ENCODE results near the gene CA11. TPM values are rescaled to one million over a fixed set of nuclear protein-coding genes. Genes with fewer than 3 reads are reported as not detected.

Gene CA11
- total RNA-seq, 1 donor: 1.3 TPM

DNA sequence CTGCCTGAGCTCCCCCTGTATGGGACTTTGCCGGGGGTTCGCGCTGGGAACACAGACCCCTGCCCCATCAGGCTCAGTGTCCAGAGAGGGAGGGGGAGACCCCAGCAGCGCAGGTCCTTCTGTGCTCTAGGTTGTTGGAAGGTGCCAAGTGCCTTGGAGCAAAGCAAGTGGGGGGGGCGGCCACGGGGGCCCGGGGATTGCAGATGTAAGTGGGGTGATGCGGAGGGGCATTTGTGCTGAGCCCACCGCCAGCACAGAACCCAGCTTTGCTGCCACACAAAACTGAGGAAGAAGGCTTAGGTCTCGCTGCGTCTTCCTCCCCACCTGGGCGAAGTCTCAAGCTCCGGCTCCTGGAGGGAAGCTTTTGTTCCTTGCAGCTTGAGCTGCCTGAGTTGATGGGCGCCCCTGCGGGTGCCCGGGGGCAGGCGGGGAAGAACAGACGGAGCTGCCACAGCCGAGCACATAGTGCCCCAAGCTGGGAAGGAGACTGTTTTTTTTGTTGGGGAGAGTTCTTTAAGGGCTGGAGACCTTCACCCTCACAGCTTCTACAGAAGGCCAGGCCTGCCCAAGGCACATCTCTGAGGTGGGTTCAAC is 28.3 kb upstream of the CA11 start:
- TF ChIP-seq, protein P1, sequence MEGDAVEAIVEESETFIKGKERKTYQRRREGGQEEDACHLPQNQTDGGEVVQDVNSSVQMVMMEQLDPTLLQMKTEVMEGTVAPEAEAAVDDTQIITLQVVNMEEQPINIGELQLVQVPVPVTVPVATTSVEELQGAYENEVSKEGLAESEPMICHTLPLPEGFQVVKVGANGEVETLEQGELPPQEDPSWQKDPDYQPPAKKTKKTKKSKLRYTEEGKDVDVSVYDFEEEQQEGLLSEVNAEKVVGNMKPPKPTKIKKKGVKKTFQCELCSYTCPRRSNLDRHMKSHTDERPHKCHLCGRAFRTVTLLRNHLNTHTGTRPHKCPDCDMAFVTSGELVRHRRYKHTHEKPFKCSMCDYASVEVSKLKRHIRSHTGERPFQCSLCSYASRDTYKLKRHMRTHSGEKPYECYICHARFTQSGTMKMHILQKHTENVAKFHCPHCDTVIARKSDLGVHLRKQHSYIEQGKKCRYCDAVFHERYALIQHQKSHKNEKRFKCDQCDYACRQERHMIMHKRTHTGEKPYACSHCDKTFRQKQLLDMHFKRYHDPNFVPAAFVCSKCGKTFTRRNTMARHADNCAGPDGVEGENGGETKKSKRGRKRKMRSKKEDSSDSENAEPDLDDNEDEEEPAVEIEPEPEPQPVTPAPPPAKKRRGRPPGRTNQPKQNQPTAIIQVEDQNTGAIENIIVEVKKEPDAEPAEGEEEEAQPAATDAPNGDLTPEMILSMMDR (IDR thresholded peaks at IDR 0.05; ENCODE audit: insufficient read depth, low read depth, low read length): no peak
- DNase-seq (ENCODE audit: low read depth): no peak
- H3K4me3 ChIP-seq (ENCODE audit: low read depth, low read length): no peak overlapping the region

DNA sequence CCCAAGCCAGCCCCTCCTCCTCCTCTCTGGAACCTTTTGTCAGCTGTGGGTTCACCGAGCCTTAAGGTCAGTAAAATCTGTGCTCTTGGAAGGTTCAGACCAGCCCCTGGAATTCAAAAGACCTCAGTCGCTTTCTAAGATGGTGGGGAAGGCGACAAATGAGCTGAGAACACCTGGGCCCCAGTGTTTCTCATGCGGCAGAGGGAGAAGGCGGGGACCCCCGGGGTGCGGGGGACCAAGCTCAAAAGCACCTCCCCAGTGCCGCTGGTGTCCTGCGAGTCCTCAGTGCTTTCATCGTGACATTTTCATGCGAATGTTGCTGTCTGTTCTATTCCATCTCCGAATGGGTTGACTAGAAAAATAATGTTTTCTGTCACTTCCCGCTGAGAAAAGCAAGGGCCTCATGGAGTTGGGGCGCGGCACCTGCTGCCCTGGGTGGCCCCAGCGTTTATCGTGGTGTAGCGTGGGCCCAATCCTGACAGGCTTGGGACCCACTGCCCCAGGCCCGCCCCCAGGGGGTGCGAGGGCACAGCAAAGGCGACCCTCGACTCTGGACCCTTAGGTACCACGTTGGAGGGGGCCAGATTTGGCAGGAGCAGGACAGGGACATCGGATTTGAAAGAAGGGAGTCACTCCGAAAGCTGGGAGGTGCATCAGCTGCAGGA is 27.6 kb upstream of the CA11 start:
- DNase-seq (ENCODE audit: low read depth): no peak

DNA sequence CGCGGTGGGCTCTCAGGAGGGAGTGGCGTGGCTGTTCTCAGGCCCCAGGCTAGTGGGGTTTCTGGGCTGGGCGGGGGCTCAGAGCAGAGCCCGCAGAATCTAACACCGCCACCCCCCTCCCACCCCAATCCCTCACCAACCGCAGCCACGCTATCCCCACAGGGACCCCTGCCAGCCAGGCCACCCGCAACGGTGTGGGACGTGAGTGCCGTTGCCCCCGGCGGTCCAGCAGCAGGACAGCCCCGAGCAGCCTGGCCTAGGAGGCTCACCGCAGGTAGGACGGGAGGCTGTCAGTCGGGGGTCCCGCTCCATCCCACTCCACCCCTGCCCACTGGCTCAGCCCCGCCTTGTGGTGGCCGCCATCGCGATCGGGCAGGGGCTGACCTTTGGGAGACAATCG is 27.0 kb upstream of the CA11 start, which contains the start of gene NTN5:
NTN5 (minus strand) TSS at position 24 of the 400 bp plus-strand sequence. CDS start 2,031 bp downstream, outside the sequence.
- TF ChIP-seq, protein P1 (IDR thresholded peaks at IDR 0.05; ENCODE audit: insufficient read depth, low read depth, low read length): no peak
- DNase-seq (ENCODE audit: low read depth): no peak
- H3K4me3 ChIP-seq (ENCODE audit: low read depth, low read length): no peak within 1 kb of the TSS

More for the DNA sequence above, 27.6 kb upstream of the CA11 start:
- H3K4me3 ChIP-seq (ENCODE audit: low read depth, low read length): no peak overlapping the region
- TF ChIP-seq, protein P1 (IDR thresholded peaks at IDR 0.05; ENCODE audit: insufficient read depth, low read depth, low read length): no peak

DNA sequence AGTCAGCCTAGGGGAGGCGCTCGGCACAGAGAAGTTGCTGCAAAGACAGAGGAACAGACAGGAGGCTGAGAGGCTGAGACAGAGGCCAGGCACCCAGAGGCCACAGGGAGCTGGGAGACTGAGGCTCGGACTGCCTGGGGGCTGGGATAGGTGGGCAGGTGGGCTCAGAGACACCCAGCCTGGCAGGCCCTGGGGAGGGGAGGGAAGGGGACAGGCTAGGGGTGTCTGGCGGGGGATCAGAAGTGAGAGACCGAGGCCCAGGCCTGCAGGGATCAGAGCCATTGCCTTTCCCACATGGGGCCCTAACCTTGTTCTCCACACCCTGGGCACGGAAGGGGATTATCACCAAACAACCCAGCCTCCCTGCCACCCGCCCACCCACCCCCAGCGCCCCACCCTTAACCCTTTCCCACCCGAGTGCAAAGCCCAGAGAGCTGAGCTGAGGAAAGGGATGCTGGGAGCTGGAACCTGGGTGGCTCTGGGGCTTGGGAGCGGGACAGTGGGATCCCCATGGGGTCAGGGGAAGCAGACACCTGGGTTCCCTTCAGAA is 25.5 kb upstream of the CA11 start:
- TF ChIP-seq, protein P1 (IDR thresholded peaks at IDR 0.05; ENCODE audit: insufficient read depth, low read depth, low read length): no peak
- no peak for DNase-seq (ENCODE audit: low read depth)
- no peak overlapping the region for H3K4me3 ChIP-seq (ENCODE audit: low read depth, low read length)

DNA sequence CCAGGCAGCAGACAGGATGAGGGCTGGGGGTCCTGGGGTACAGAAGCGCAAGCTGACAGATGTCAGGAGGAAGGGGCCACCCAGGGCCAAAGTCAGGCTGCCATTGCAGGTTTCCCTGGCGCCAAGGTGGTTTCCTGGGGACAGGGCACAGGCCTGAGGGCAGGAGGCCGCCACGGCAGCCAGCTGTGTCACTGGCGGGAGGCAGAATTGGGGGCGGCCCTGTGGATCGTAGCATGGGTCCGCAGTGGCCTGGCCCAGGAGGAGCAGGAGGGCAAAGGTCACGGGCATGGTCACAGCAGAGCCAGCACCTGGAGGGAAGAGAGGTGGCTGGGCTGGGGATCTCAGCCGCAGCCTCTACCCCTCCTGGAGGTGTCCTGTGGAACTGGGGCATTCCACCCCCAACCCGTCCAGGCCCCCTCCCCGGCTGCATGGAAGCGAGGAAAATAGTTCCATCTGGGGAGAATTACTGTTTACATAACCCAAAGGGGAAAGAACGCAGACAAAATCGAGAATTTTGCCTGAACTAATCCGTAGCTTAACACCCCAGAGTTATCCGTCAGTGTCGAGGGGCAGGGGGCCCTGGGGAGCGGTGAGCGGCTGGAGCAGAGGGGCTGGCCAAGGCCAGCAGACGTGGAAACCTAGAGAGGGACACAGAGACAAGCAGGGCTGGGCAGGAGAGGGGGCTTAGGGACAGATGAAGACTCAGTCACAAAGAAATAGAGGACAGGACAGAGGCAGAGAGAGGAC is 24.9 kb upstream of the CA11 start:
- TF ChIP-seq, protein P1 (IDR thresholded peaks at IDR 0.05; ENCODE audit: insufficient read depth, low read depth, low read length): no peak
- DNase-seq (ENCODE audit: low read depth): no peak
- no peak overlapping the region for H3K4me3 ChIP-seq (ENCODE audit: low read depth, low read length)

DNA sequence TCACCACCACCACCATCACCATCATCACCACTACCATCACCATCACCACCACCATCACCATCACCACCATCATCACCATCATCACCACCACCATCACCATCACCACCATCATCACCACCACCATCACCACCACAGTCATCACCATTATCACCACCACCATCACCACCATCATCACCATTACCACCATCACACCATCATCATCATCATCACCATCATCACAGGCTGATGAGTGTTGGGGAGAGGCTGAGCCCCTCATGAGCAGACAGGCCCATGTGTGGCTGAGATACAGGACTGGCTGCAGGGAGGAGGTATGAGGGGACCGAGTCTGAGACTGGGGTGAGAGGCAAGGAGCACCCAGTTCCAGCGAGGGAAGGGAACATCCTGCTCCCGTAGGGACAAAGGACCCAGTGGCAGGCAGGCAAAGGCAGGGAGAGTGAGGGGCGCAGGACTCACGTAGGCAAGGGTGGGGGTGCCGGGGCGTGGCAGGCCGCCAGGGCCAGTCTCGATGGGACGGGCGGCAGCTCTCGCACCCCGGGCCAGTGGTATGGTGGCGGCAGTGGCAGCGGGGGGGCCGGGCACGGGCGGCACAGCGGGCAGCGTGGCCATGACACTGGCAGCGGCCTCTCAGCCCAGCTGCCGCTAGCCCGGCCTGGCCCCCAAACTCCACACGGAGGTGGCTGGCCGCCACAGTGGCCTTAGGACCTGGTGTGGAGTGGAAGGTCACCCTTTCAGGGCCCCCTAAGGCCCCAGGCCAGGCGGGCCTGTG is 24.1 kb upstream of the CA11 start:
- TF ChIP-seq, protein P1 (IDR thresholded peaks at IDR 0.05; ENCODE audit: insufficient read depth, low read depth, low read length): no peak
- DNase-seq (ENCODE audit: low read depth): no peak
- H3K4me3 ChIP-seq (ENCODE audit: low read depth, low read length): no peak overlapping the region
